DMS 273 (cell line): ENCODE measurements around the gene GIMAP6.
"Not testable (repeated sequence)": the region's sequence is repeated elsewhere in the genome, so short reads cannot be mapped to it uniquely, and the experiment has no call there.

Experiments used
- DNase-seq: peaks from one replicate; lab custom pipeline; 2025; ENCODE audit not compliant: unreplicated experiment; lab: John Stamatoyannopoulos, UW

Gene GIMAP6

GRCh38 chr7:150648353-150649079 is 16.3 kb upstream of the GIMAP6 start:
- no peak for DNase-seq

GRCh38 chr7:150645259-150646020 is 13.3 kb upstream of the GIMAP6 start:
- no peak for DNase-seq

GRCh38 chr7:150642926-150643325 is 10.7 kb upstream of the GIMAP6 start:
- no peak for DNase-seq

- DNase-seq: no peak
Measured at GRCh38 chr7:150641854-150642253, 9.7 kb upstream of the GIMAP6 start.

GRCh38 chr7:150633926-150634325 is 1.7 kb upstream of the GIMAP6 start:
- DNase-seq: no peak

GRCh38 chr7:150631084-150631826 is 930 bp downstream of the GIMAP6 start:
- DNase-seq: no peak

GRCh38 chr7:150629347-150629746 is 2.8 kb downstream of the GIMAP6 start:
- no peak for DNase-seq

- DNase-seq: no peak
Measured at GRCh38 chr7:150627959-150628358, 4.2 kb downstream of the GIMAP6 start.

- DNase-seq: no peak
Measured at GRCh38 chr7:150626696-150627095, 5.5 kb downstream of the GIMAP6 start.

- no peak for DNase-seq
Measured at GRCh38 chr7:150621376-150621775, 10.8 kb downstream of the GIMAP6 start.

GRCh38 chr7:150620617-150621371 is 11.4 kb downstream of the GIMAP6 start:
- DNase-seq: no peak

GRCh38 chr7:150620061-150620460 is 12.1 kb downstream of the GIMAP6 start:
- DNase-seq: no peak

GRCh38 chr7:150615221-150615755 is 16.9 kb downstream of the GIMAP6 start:
- DNase-seq: peak; percentile 74

GRCh38 chr7:150614426-150614825 is 17.8 kb downstream of the GIMAP6 start:
- DNase-seq: not testable (repeated sequence)

- no peak for DNase-seq
Measured at GRCh38 chr7:150613880-150614279, 18.3 kb downstream of the GIMAP6 start.

GRCh38 chr7:150612925-150613324 is 19.3 kb downstream of the GIMAP6 start:
- no peak for DNase-seq

- DNase-seq: no peak
Measured at GRCh38 chr7:150610233-150610632, 22.0 kb downstream of the GIMAP6 start.

- DNase-seq: not testable (repeated sequence)
Measured at GRCh38 chr7:150603600-150603999, 28.6 kb downstream of the GIMAP6 start.

GRCh38 chr7:150595361-150595760 is 36.8 kb downstream of the GIMAP6 start:
- DNase-seq: no peak

GRCh38 chr7:150594805-150595204 is 37.4 kb downstream of the GIMAP6 start:
- DNase-seq: no peak

- no peak for DNase-seq
Measured at GRCh38 chr7:150587551-150587950, 44.6 kb downstream of the GIMAP6 start.
